Measurements from ENCODE around the gene ZNF550. TPM values are rescaled to one million over a fixed set of nuclear protein-coding genes. Genes with fewer than 3 reads are reported as not detected.

ZNF550 gene
- polyA plus RNA-seq (2011; rRNA removed) (8.7 and 9.2 TPM in 2 replicates), polyA plus RNA-seq (2017; fragmentation: RNase III; extraction: RNeasy Plus Mini Kit Qiagen cat#74134 plus additional on column Dnase treatment) (4.7 to 5.3 TPM (median 5.2 TPM) in 3 replicates), polyA minus RNA-seq (2011; rRNA and poly(A)+ RNA removed) (12.3 and 14.8 TPM in 2 replicates)
- 3.1 and 3.7 TPM in 2 replicates for polyA plus RNA-seq (2012; cell fraction: cytosol; rRNA removed)
- 3.7 and 5.6 TPM in 2 replicates for polyA plus RNA-seq (2012; cell fraction: nucleus; rRNA removed)

DNA sequence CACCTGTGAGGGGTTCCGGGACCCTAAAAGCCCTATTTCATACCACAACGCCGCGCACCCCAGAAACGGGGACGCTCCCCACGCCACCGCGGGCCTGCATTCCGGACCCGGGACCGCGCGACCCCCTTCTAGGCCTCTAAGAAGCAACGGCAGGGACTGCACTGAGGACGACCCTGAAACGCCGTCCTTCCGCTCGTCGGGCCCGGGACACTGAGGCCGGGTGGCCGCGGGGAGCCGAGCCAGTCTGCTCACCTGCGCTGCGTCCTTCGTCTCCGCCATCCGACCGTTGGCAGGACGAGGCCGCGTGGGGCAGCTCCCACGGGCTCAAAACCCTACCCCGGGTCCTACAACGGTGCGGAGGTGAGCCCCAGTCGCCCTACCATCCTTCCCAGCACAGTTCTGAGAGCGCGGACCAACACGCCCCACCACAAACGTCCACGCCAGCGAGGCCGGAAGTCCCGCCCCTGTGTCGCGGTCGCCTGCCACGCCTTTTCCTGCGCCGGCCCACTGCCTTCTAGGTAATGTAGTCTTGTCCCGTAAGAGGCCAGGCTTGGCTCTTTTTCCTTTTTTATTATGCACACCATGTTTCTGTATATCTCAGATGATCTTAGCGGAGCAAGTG lies at the start of gene ZNF550:
Gene ZNF550, minus strand, starts transcription at position 460 of the 622 bp plus-strand sequence. Its CDS starts 181 bp downstream, at position 279.
- no peak for FAIRE-seq
- peaks cover 91% of the 10 kb centered on the region for H3K9me3 ChIP-seq
- WGBS (ENCODE audit: missing lambda C conversion rate), result under 1% methylated on average over 42 of the region's 56 CpGs
- ATAC-seq, result peak; percentile 100
- 0 out of 2 replicates have a peak, but pooled peaks have one; percentile 27 for TF ChIP-seq MYC (IDR thresholded peaks at IDR 0.05; ENCODE audit: borderline replicate concordance, low read length)
- peak in 1 of 2 experiments; percentile 42; a peak in 1 of 5 replicates for TF ChIP-seq JUN (IDR thresholded peaks at IDR 0.05)
- TF ChIP-seq RNF2 (IDR thresholded peaks at IDR 0.05; ENCODE audit: borderline replicate concordance, low read depth), result no peak
- TF ChIP-seq, protein P1, sequence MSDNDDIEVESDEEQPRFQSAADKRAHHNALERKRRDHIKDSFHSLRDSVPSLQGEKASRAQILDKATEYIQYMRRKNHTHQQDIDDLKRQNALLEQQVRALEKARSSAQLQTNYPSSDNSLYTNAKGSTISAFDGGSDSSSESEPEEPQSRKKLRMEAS (IDR thresholded peaks at IDR 0.05), result peak; percentile 73
- TF ChIP-seq, protein P2, sequence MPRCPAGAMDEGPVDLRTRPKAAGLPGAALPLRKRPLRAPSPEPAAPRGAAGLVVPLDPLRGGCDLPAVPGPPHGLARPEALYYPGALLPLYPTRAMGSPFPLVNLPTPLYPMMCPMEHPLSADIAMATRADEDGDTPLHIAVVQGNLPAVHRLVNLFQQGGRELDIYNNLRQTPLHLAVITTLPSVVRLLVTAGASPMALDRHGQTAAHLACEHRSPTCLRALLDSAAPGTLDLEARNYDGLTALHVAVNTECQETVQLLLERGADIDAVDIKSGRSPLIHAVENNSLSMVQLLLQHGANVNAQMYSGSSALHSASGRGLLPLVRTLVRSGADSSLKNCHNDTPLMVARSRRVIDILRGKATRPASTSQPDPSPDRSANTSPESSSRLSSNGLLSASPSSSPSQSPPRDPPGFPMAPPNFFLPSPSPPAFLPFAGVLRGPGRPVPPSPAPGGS (IDR thresholded peaks at IDR 0.05), result 0 out of 3 replicates have a peak, but pooled peaks have one; percentile 44
- peak; percentile 37; the same call in 1 of the 2 replicates for TF ChIP-seq E2F6 (IDR thresholded peaks at IDR 0.05; ENCODE audit: borderline replicate concordance, low read depth)
- TF ChIP-seq PHF8 (IDR thresholded peaks at IDR 0.05; ENCODE audit: borderline replicate concordance, low read depth), result peak; percentile 54; the same call in 1 of the 2 replicates
- no peak for TF ChIP-seq ATOH8 (CRISPR knock-in tag; IDR thresholded peaks at IDR 0.05; ENCODE audit: low read depth)
- TF ChIP-seq POLR2A (IDR thresholded peaks at IDR 0.05; ENCODE audit: low read length), result peak; percentile 53
- no peaks in the 10 kb centered on the region for H3K4me1 ChIP-seq
- peak within 1 kb of the TSS; percentile 86 for H3K4me3 ChIP-seq
- peak within 1 kb of the TSS; percentile 67 to 85 for H3K27ac ChIP-seq
- POLR2A ChIA-PET, result no interaction called here
- H3K4me2 ChIP-seq, result peak within 1 kb of the TSS; percentile 80
- CTCF ChIA-PET, result no interaction called here
- peak; percentile 91 to 93 for DNase-seq (ENCODE audit: low read depth in 1 of 2, low spot score in 1 of 2)

DNA sequence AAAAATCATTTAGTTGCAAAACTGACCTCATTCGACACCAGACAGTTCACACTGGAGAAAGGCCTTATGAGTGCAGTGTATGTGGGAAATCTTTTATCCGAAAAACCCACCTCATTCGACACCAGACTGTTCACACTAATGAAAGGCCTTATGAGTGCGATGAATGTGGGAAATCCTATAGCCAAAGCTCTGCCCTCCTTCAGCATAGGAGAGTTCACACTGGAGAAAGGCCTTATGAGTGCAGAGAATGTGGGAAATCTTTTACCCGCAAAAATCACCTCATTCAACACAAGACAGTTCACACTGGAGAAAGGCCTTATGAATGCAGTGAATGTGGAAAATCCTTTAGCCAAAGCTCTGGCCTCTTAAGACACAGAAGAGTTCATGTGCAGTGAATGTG lies 47.3 kb upstream of the ZNF550 start:
- Histone ChIP-seq H3K9me3 (peaks cover 99% of the 10 kb centered on the region), H3K4me1 (no peaks in the 10 kb centered on the region), H3K27ac (no peak overlapping the region), H3K4me2 (no peak overlapping the region), H3K4me3 (no peak overlapping the region)
- WGBS (ENCODE audit: missing lambda C conversion rate), result 87% methylated on average over 5 of the region's 5 CpGs
- POLR2A ChIA-PET, result no interaction called here
- CTCF ChIA-PET, result interaction anchor here (0.6 to 1.4 kb wide), 2 partner anchors 18 to 40 kb away, joined by 3 read pairs; no protein-coding TSS in a partner anchor
- no peak for ATAC-seq
- FAIRE-seq, result peak; percentile 56
- DNase-seq (ENCODE audit: low read depth in 1 of 2, low spot score in 1 of 2), result no peak
- TF ChIP-seq ZNF302 (CRISPR knock-in tag; IDR thresholded peaks at IDR 0.05) (no peak), REST (IDR thresholded peaks at IDR 0.05) (no peak), HOXA7 (CRISPR knock-in tag; IDR thresholded peaks at IDR 0.05) (no peak)

Measured in A549 (cell line).